Mesodermal cell (in vitro differentiated cells): ENCODE results near the gene CYBA.
A peak's percentile ranks its signal among the peaks of the same experiment; 100 is the strongest.

Source experiments
- H3K27ac ChIP-seq: 2 replicates; pipeline ENCODE4 v1.7.0; 2013; ENCODE audit warnings: mild to moderate bottlenecking, low read depth, low read length, moderate library complexity; ENCODE audit not compliant: severe bottlenecking
- H3K36me3 ChIP-seq: 2 replicates; pipeline ENCODE4 v1.7.1; 2013; ENCODE audit warnings: mild to moderate bottlenecking, low read length, moderate library complexity; ENCODE audit not compliant: control insufficient read depth, insufficient read depth
- H3K4me1 ChIP-seq: one replicate; pipeline ENCODE4 v1.7.1; 2013; ENCODE audit warnings: mild to moderate bottlenecking, low read length; ENCODE audit not compliant: insufficient read depth, control insufficient read depth, poor library complexity, severe bottlenecking
- H3K4me3 ChIP-seq: 2 replicates; pipeline ENCODE4 v1.7.0; 2013; ENCODE audit warnings: low read length, control low read depth, mild to moderate bottlenecking; ENCODE audit not compliant: insufficient read depth, poor library complexity, severe bottlenecking; ENCODE audit errors: extremely low read depth
- H3K9me3 ChIP-seq: 2 replicates; pipeline ENCODE4 v1.7.1; 2013; ENCODE audit warnings: mild to moderate bottlenecking, low read length, moderate library complexity; ENCODE audit not compliant: control insufficient read depth
- WGBS, 2 experiments: methylation state at CpG; one replicate each; pipeline ENCODE4 v1.1.5; 2013; ENCODE audit warnings: missing lambda C conversion rate in 2 of 2; ENCODE audit not compliant: insufficient coverage in 2 of 2; 5-methylcytosine and 5-hydroxymethylcytosine counted together

Gene CYBA

GRCh38 chr16:88643644-88643932 lies 7.3 kb downstream of the CYBA start:
- WGBS, 2 experiments = 92 to 93% methylated on average over 8 of the region's 9 CpGs
- H3K27ac ChIP-seq = no peak overlapping the region

GRCh38 chr16:88642881-88643643 lies 7.8 kb downstream of the CYBA start:
- Histone ChIP-seq H3K4me3 (no peak overlapping the region), H3K36me3 (peaks cover 3% of the 10 kb centered on the region), H3K27ac (no peak overlapping the region), H3K4me1 (no peaks in the 10 kb centered on the region), H3K9me3 (no peaks in the 10 kb centered on the region)
- WGBS, 2 experiments = 88 to 94% methylated on average over 42 to 53 of the region's 58 CpGs

More at GRCh38 chr16:88643644-88643932, 7.3 kb downstream of the CYBA start:
- Histone ChIP-seq H3K9me3 (no peaks in the 10 kb centered on the region), H3K36me3 (peaks cover 3% of the 10 kb centered on the region), H3K4me1 (no peaks in the 10 kb centered on the region), H3K4me3 (no peak overlapping the region)

GRCh38 chr16:88640498-88641247 lies 10.2 kb downstream of the CYBA start:
- 89 to 94% methylated on average over 14 of the region's 17 CpGs for WGBS, 2 experiments
- Histone ChIP-seq H3K27ac (no peak overlapping the region), H3K4me3 (no peak overlapping the region), H3K4me1 (peaks cover 3% of the 10 kb centered on the region), H3K36me3 (peaks cover 3% of the 10 kb centered on the region), H3K9me3 (no peaks in the 10 kb centered on the region)

GRCh38 chr16:88640039-88640495 lies 10.8 kb downstream of the CYBA start:
- no peaks in the 10 kb centered on the region for H3K9me3 ChIP-seq
- no peak overlapping the region for H3K4me3 ChIP-seq
- H3K36me3 ChIP-seq = peaks cover 3% of the 10 kb centered on the region
- peaks cover 3% of the 10 kb centered on the region for H3K4me1 ChIP-seq
- WGBS, 2 experiments = 87 to 89% methylated on average over 4 to 8 of the region's 13 CpGs
- H3K27ac ChIP-seq = no peak overlapping the region

GRCh38 chr16:88639231-88640038 lies 11.4 kb downstream of the CYBA start:
- no peaks in the 10 kb centered on the region for H3K36me3 ChIP-seq
- 83 to 84% methylated on average over 40 to 44 of the region's 45 CpGs for WGBS, 2 experiments
- H3K4me1 ChIP-seq = peaks cover 3% of the 10 kb centered on the region
- no peak overlapping the region for H3K4me3 ChIP-seq
- no peak overlapping the region for H3K27ac ChIP-seq
- no peaks in the 10 kb centered on the region for H3K9me3 ChIP-seq

- no peak within 1 kb of the TSS for H3K27ac ChIP-seq
- 84 to 85% methylated on average over 17 to 25 of the region's 27 CpGs for WGBS, 2 experiments
Measured at GRCh38 chr16:88638323-88639230, 12.3 kb downstream of the CYBA start, which contains the start of gene IL17C. Gene IL17C, plus strand, starts transcription at chr16:88638572. Its CDS starts 70 bp downstream, at chr16:88638642.

GRCh38 chr16:88636488-88637265 lies 14.2 kb downstream of the CYBA start:
- Histone ChIP-seq H3K9me3 (no peaks in the 10 kb centered on the region), H3K4me1 (peaks cover 3% of the 10 kb centered on the region), H3K36me3 (peaks cover 13% of the 10 kb centered on the region), H3K27ac (no peak overlapping the region), H3K4me3 (no peak overlapping the region)
- WGBS, 2 experiments = 78 to 88% methylated on average over 11 to 17 of the region's 23 CpGs

More at GRCh38 chr16:88638323-88639230, 12.3 kb downstream of the CYBA start, which contains the start of gene IL17C:
- H3K9me3 ChIP-seq = no peaks in the 10 kb centered on the region
- H3K4me1 ChIP-seq = peaks cover 3% of the 10 kb centered on the region
- H3K36me3 ChIP-seq = no peaks in the 10 kb centered on the region
- no peak within 1 kb of the TSS for H3K4me3 ChIP-seq

- no peaks in the 10 kb centered on the region for H3K9me3 ChIP-seq
- 93 to 99% methylated on average over 14 to 15 of the region's 17 CpGs for WGBS, 2 experiments
Measured at GRCh38 chr16:88635671-88636319, 15.1 kb downstream of the CYBA start.

GRCh38 chr16:88634994-88635670 lies 15.7 kb downstream of the CYBA start:
- H3K4me3 ChIP-seq = peak overlapping the region; percentile 44
- H3K4me1 ChIP-seq = peaks cover 3% of the 10 kb centered on the region
- no peaks in the 10 kb centered on the region for H3K9me3 ChIP-seq
- H3K36me3 ChIP-seq = peaks cover 29% of the 10 kb centered on the region
- 26 to 45% methylated on average over 18 to 20 of the region's 28 CpGs for WGBS, 2 experiments
- no peak overlapping the region for H3K27ac ChIP-seq

More at GRCh38 chr16:88635671-88636319, 15.1 kb downstream of the CYBA start:
- Histone ChIP-seq H3K36me3 (peaks cover 22% of the 10 kb centered on the region), H3K4me3 (no peak overlapping the region), H3K4me1 (peaks cover 3% of the 10 kb centered on the region), H3K27ac (no peak overlapping the region)
